ENCODE results near the gene PPP1R26. TPM values are rescaled to one million over a fixed set of nuclear protein-coding genes. Genes with fewer than 3 reads are reported as not detected.

PPP1R26 gene
- total and polyA plus RNA-seq, 2 of the 4 experiments (the other 2 are of a cell fraction), result 3.8 to 5.6 TPM

DNA sequence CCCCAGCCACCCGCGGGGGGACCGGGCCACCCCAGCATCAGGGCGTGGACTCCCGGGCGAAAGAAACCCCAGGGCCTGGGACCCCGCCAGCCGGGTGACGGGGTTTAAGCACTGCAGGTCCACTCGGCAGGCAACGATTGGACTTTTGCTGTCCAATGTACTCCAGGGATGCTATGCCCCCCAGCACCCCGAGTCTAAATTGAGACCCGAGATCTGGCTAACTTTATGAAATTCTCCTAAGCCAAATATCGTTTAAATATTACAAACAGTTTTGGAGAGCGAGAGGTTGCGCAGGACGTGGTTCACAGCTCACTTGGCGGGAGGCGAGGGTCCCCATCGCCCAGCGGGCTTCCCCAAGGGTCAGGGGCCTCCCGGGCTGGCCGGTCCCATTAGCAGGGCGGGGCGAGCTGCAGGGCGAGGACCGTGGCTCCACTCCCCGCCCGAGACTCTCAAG is 20.5 kb downstream of the PPP1R26 start:
- Histone ChIP-seq H2AK9ac (replicated peaks; ENCODE audit: low read depth, low read length, poor library complexity) (peak overlapping the region; percentile 90), H3K14ac (replicated peaks; ENCODE audit: low read depth, low read length) (peak overlapping the region; percentile 71; the same call in 1 of the 2 replicates), H3K36me3 (ENCODE audit: control insufficient read depth, insufficient read depth, low read length) (peaks cover 27% of the 10 kb centered on the region), H2BK20ac (ENCODE audit: low read depth, low read length) (no peak overlapping the region), H3K4me1 (ENCODE audit: control insufficient read depth, insufficient read depth, low read length) (peaks cover 6% of the 10 kb centered on the region; the same call in 1 of the 2 replicates), H3K9me1 (ENCODE audit: insufficient read depth, low read length) (no peaks in the 10 kb centered on the region), H3K56ac (ENCODE audit: extremely low read depth, insufficient read depth, low read length) (no peak overlapping the region; the same call in 1 of the 2 replicates), H2BK5ac (ENCODE audit: low read depth, low read length, poor library complexity, severe bottlenecking) (peak overlapping the region; percentile 27), H3K27me3 (ENCODE audit: control insufficient read depth, insufficient read depth, low read length) (no peaks in the 10 kb centered on the region), H3K18ac (ENCODE audit: low read depth, low read length) (no peak overlapping the region), H4K20me1 (ENCODE audit: insufficient read depth, low read length) (peaks cover 31% of the 10 kb centered on the region), H4K5ac (ENCODE audit: low read depth, low read length) (peak overlapping the region; percentile 11; the same call in 1 of the 2 replicates), H3K9me3 (ENCODE audit: control insufficient read depth, insufficient read depth, low read length) (no peaks in the 10 kb centered on the region), H3K23ac (ENCODE audit: low read depth, low read length) (peak overlapping the region; percentile 80), H2BK15ac (ENCODE audit: low read depth, low read length) (no peak overlapping the region), H2BK120ac (ENCODE audit: low read depth, low read length) (peak overlapping the region; percentile 19; the same call in 1 of the 2 replicates), H4K91ac (ENCODE audit: insufficient read depth, low read depth, low read length) (peak overlapping the region; percentile 6; the same call in 1 of the 2 replicates), H4K8ac (ENCODE audit: low read depth in 2 of 2, low read length in 2 of 2) (peak overlapping the region; percentile 75 to 78; a peak in 3 of 4 replicates), H2AFZ (replicated peaks; ENCODE audit: low read length, poor library complexity) (peak overlapping the region; percentile 98), H3K27ac (ENCODE audit: insufficient read depth, low read length) (peak overlapping the region; percentile 25), H3K4ac (ENCODE audit: low read depth, low read length) (peak overlapping the region; percentile 72), H3K79me1 (ENCODE audit: low read depth in 1 of 2, low read length in 2 of 2) (peaks cover 4 to 37% of the 10 kb centered on the region in 2 experiments), H3K4me2 (ENCODE audit: low read depth, low read length) (peak overlapping the region; percentile 80), H2AK5ac (ENCODE audit: low read depth, low read length) (no peak overlapping the region), H3K4me3 (ENCODE audit: insufficient read depth, low read depth, low read length) (peak overlapping the region; percentile 89), H3K9ac (ENCODE audit: low read depth, low read length) (peak overlapping the region; percentile 62)
- in situ Hi-C loops (cut with MboI; ENCODE audit: low sequenced_read_pairs), result no loop called here
- ChIA-PET POLR2A (ENCODE audit: unreplicated experiment) (no interaction called here), CTCF (interaction anchor here (0.6 kb wide), 2 partner anchors 20 to 43 kb away, joined by 3 read pairs; no protein-coding TSS in a partner anchor)
- dilution Hi-C loops (cut with HindIII; ENCODE audit: low sequenced_read_pairs, unreplicated experiment), result no loop called here
- intact Hi-C loops (cut with micrococcal nuclease), result no loop called here
- DNase-seq (peak; percentile 44), ATAC-seq (ENCODE audit: low read depth) (peak; percentile 45)
- TF ChIP-seq NFE2L2 (IDR thresholded peaks at IDR 0.05; ENCODE audit: low read depth, low read length) (no peak), MXI1 (IDR thresholded peaks at IDR 0.05; ENCODE audit: borderline replicate concordance, low read depth, low read length) (no peak), MAFK (IDR thresholded peaks at IDR 0.05; ENCODE audit: low read depth, low read length) (no peak)
- WGBS, 2 experiments (ENCODE audit: extremely low coverage in 2 of 2, insufficient read length in 1 of 2), result 0% methylated on average over 11 of the region's 29 CpGs; no CpG with 5 or more reads in 1 of the 2 experiments
- no TSS peak for BruUV-seq (replicated peaks)
